ENCODE data around the gene FOXF1.

The FOXF1 gene

GRCh38 chr16:86514481-86515376, 4.4 kb downstream of the FOXF1 start:
- no peak overlapping the region for H3K4me3 Mint-ChIP-seq

GRCh38 chr16:86515413-86515776, 5.1 kb downstream of the FOXF1 start:
- Mint-ChIP-seq H3K9me3 (no peaks in the 10 kb centered on the region), H3K27me3 (peaks cover 32% of the 10 kb centered on the region), H3K4me3 (no peak overlapping the region), H3K27ac (no peak overlapping the region), H3K4me1 (peaks cover 9% of the 10 kb centered on the region), H3K36me3 (no peaks in the 10 kb centered on the region)
- ATAC-seq (ENCODE audit: low read depth) (no peak), DNase-seq (ENCODE audit: low spot score in 2 of 2) (no peak)

More at GRCh38 chr16:86514481-86515376, 4.4 kb downstream of the FOXF1 start:
- Mint-ChIP-seq H3K36me3 (no peaks in the 10 kb centered on the region), H3K9me3 (no peaks in the 10 kb centered on the region), H3K27me3 (peaks cover 31% of the 10 kb centered on the region), H3K4me1 (peaks cover 8% of the 10 kb centered on the region), H3K27ac (peak overlapping the region; percentile 10)
- DNase-seq (ENCODE audit: low spot score in 2 of 2), result no peak
- no peak for ATAC-seq (ENCODE audit: low read depth)

- DNase-seq (ENCODE audit: low spot score in 2 of 2), result no peak
Observed at GRCh38 chr16:86515777-86516622, 5.7 kb downstream of the FOXF1 start.

DNA sequence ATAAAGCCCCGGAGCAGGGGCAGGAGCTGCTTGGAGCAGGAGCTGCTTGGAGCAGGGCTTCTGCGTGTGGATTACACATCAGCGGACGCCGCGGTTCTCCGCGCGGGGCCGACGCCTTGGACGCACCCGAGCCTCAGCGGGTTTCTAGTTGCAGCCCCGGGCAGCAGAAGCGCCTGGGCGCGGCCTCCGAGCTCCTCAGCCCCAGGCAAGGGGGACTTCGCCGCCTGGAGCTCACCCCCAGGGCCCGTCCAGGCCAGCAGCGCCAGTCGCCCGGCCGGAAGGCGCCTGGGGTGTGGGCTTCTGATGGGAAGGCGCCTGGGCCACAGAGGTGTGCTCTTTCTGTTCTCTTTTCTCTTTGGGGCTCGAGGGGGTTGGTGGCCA, 6.3 kb downstream of the FOXF1 start:
- Mint-ChIP-seq H3K27ac (no peak overlapping the region), H3K4me1 (peaks cover 6% of the 10 kb centered on the region), H3K27me3 (peaks cover 32% of the 10 kb centered on the region), H3K36me3 (no peaks in the 10 kb centered on the region), H3K9me3 (no peaks in the 10 kb centered on the region), H3K4me3 (no peak overlapping the region)
- DNase-seq (ENCODE audit: low spot score in 2 of 2) (no peak), ATAC-seq (ENCODE audit: low read depth) (no peak)

More at GRCh38 chr16:86515777-86516622, 5.7 kb downstream of the FOXF1 start:
- Mint-ChIP-seq H3K27me3 (peaks cover 32% of the 10 kb centered on the region), H3K4me3 (no peak overlapping the region), H3K9me3 (no peaks in the 10 kb centered on the region), H3K27ac (no peak overlapping the region), H3K4me1 (peaks cover 7% of the 10 kb centered on the region), H3K36me3 (no peaks in the 10 kb centered on the region)
- ATAC-seq (ENCODE audit: low read depth), result no peak

DNA sequence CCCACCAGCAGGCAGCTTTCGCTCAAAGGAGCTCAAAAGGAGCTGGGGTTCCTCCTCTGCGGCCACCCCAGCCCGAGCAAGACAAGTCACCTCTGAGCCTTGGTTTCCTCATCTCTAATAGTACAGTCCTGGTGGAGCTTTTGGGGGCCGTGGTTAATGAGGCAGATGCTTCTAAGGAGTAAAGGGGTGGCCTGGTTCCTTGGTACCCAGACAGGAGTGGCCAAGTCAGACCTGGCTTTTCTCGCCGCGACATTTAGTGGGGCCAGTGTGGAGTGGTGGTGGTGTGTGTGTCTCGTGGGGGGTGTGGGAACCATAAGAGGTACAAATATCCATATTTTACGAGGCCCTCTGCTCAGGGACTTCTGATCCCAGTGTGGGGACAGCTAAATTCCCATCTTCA, 6.7 kb downstream of the FOXF1 start:
- Mint-ChIP-seq H3K27ac (no peak overlapping the region), H3K4me1 (peaks cover 5% of the 10 kb centered on the region), H3K27me3 (peaks cover 31% of the 10 kb centered on the region), H3K36me3 (no peaks in the 10 kb centered on the region), H3K9me3 (no peaks in the 10 kb centered on the region), H3K4me3 (no peak overlapping the region)
- DNase-seq (ENCODE audit: low spot score in 2 of 2), result no peak
- no peak for ATAC-seq (ENCODE audit: low read depth)

DNA sequence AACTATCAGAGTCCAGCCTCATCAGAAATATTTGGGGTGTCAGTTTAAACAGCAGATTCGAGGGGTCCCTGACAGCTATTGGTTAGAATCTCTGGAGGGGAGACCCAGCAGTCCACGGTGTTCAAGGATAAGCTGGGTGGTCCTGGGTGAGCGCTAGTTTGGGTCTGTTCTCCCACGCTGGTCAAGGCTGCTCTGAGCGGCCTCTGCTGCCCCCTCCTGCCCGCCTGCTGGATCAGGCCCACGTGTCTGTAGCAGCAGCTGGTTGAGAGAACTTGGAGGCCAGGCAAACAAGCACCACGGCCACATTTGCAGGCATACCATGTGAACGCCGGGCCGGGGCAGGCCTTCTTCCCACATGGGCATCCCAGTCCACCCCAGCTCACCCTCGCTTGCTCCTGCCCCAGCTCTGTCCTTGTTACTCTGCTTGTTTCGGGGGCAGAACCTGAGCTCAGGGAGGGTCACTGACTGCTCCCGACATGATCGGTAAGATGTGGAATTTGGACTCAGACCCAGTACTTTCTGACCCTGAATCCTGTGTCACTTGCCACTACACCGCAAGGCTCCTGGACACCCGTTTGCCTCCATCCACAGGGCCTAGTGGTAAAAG, 7.4 kb downstream of the FOXF1 start:
- DNase-seq (ENCODE audit: low spot score in 2 of 2) (no peak), ATAC-seq (ENCODE audit: low read depth) (peak; percentile 47)
- Mint-ChIP-seq H3K4me3 (no peak overlapping the region), H3K36me3 (no peaks in the 10 kb centered on the region), H3K9me3 (no peaks in the 10 kb centered on the region), H3K27me3 (peaks cover 31% of the 10 kb centered on the region), H3K27ac (no peak overlapping the region), H3K4me1 (peaks cover 5% of the 10 kb centered on the region)

- H3K9me3 Mint-ChIP-seq, result no peaks in the 10 kb centered on the region
- peaks cover 22% of the 10 kb centered on the region for H3K27me3 Mint-ChIP-seq
- ATAC-seq (ENCODE audit: low read depth), result no peak
- H3K4me3 Mint-ChIP-seq, result no peak overlapping the region
- H3K36me3 Mint-ChIP-seq, result no peaks in the 10 kb centered on the region
- H3K27ac Mint-ChIP-seq, result no peak overlapping the region
- DNase-seq (ENCODE audit: low spot score in 2 of 2), result no peak
- peaks cover 5% of the 10 kb centered on the region for H3K4me1 Mint-ChIP-seq
Observed at GRCh38 chr16:86519007-86519648, 8.8 kb downstream of the FOXF1 start.

GRCh38 chr16:86519649-86520316, 9.5 kb downstream of the FOXF1 start:
- ATAC-seq (ENCODE audit: low read depth) (peak; percentile 67), DNase-seq (ENCODE audit: low spot score in 2 of 2) (peak in 1 of 2 donors; percentile 54)
- no peak overlapping the region for H3K27ac Mint-ChIP-seq
- H3K27me3 Mint-ChIP-seq, result peaks cover 22% of the 10 kb centered on the region
- H3K9me3 Mint-ChIP-seq, result no peaks in the 10 kb centered on the region
- H3K4me3 Mint-ChIP-seq, result no peak overlapping the region
- H3K4me1 Mint-ChIP-seq, result peaks cover 5% of the 10 kb centered on the region
- H3K36me3 Mint-ChIP-seq, result no peaks in the 10 kb centered on the region

DNA sequence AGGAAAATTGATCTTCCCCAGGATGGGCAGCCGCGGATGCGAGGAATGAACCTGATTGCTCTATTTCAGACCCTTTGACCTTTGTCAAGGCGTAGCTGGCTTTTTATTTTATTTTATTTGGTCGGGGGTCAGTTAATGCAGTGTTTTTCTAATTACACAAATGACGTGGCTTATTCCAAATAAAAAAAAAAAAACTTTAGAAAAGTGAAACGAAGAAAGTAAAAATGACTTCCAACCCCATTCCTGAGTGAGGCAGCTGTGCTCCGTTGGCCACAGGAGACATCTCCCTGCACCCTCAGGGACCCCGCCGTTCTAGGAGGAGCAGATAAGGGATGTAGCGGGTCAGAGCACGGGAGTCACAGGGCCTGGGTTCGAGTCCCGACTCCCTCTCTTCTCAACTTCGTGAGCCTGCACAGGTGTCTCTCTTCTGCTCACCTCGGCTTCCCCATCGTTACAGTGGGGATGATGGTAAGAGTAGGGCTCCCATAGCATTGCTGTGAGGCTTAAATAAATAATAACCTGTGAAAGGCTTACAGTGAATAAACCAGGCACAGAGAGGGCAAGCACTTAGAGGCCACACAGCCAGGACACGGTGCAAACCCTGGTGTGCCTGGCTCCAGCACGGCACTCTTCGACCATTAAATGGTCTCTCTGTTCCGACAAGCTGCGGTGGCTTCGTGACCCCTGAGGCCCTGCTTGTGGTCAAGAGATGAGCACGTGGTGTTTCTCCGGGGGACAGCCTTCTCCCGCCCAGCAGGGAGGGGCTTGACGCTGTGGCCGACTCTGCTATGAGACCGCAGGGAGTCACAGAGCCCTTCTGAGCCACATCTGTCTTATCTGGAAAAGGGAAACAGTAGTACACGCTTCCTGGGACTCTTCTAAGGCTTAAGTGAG, 10.2 kb downstream of the FOXF1 start:
- no peak for ATAC-seq (ENCODE audit: low read depth)
- peaks cover 5% of the 10 kb centered on the region for H3K4me1 Mint-ChIP-seq
- no peaks in the 10 kb centered on the region for H3K36me3 Mint-ChIP-seq
- peaks cover 18% of the 10 kb centered on the region for H3K27me3 Mint-ChIP-seq
- H3K4me3 Mint-ChIP-seq, result no peak overlapping the region
- DNase-seq (ENCODE audit: low spot score in 2 of 2), result no peak
- H3K27ac Mint-ChIP-seq, result no peak overlapping the region
- H3K9me3 Mint-ChIP-seq, result no peaks in the 10 kb centered on the region

- H3K4me3 Mint-ChIP-seq, result no peak overlapping the region
- no peaks in the 10 kb centered on the region for H3K9me3 Mint-ChIP-seq
- peaks cover 16% of the 10 kb centered on the region for H3K27me3 Mint-ChIP-seq
- DNase-seq (ENCODE audit: low spot score in 2 of 2) (no peak), ATAC-seq (ENCODE audit: low read depth) (no peak)
- H3K27ac Mint-ChIP-seq, result no peak overlapping the region
- H3K4me1 Mint-ChIP-seq, result peaks cover 5% of the 10 kb centered on the region
- no peaks in the 10 kb centered on the region for H3K36me3 Mint-ChIP-seq
Observed at GRCh38 chr16:86521236-86522197, 11.2 kb downstream of the FOXF1 start.

DNA sequence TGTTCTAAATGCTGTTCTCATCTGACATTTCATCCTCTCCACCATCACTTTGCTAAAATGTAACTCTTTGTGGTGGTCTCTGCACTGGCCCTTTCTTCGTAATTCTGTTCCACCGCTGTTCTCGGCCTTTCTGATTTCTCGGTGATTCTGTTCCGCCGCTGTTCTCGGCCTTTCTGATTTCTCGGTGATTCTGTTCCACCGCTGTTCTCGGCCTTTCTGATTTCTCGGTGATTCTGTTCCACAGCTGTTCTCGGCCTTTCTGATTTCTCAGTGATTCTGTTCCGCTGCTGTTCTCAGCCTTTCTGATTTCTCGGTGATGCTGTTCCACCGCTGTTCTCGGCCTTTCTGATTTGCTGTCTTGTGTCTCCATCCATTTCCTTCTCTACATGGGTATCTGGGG, 12.3 kb downstream of the FOXF1 start:
- no peak for ATAC-seq (ENCODE audit: low read depth)
- H3K4me3 Mint-ChIP-seq, result no peak overlapping the region
- H3K27ac Mint-ChIP-seq, result no peak overlapping the region
- no peak for DNase-seq (ENCODE audit: low spot score in 2 of 2)
- H3K27me3 Mint-ChIP-seq, result peaks cover 13% of the 10 kb centered on the region
- H3K36me3 Mint-ChIP-seq, result no peaks in the 10 kb centered on the region
- H3K9me3 Mint-ChIP-seq, result peaks cover 2% of the 10 kb centered on the region
- H3K4me1 Mint-ChIP-seq, result peaks cover 5% of the 10 kb centered on the region
